Neural progenitor cell (in vitro differentiated cells): ENCODE results near the gene CAMK1G.

Source experiments
- EZH2 ChIP-seq: fragments of 200-600 bp; sonication (generic); IDR thresholded peaks from 2 replicates; pipeline ENCODE4 v1.6.1; 2017; ENCODE audit warnings: antibody characterized with exemption, mild to moderate bottlenecking, moderate library complexity
- TF ChIP-seq, protein P1 (sequence below): fragments of 200-600 bp; sonication (generic); IDR thresholded peaks from 2 replicates; pipeline ENCODE4 v1.5.1; 2017; ENCODE audit warnings: antibody characterized with exemption, mild to moderate bottlenecking

- TF ChIP-seq, protein P1, sequence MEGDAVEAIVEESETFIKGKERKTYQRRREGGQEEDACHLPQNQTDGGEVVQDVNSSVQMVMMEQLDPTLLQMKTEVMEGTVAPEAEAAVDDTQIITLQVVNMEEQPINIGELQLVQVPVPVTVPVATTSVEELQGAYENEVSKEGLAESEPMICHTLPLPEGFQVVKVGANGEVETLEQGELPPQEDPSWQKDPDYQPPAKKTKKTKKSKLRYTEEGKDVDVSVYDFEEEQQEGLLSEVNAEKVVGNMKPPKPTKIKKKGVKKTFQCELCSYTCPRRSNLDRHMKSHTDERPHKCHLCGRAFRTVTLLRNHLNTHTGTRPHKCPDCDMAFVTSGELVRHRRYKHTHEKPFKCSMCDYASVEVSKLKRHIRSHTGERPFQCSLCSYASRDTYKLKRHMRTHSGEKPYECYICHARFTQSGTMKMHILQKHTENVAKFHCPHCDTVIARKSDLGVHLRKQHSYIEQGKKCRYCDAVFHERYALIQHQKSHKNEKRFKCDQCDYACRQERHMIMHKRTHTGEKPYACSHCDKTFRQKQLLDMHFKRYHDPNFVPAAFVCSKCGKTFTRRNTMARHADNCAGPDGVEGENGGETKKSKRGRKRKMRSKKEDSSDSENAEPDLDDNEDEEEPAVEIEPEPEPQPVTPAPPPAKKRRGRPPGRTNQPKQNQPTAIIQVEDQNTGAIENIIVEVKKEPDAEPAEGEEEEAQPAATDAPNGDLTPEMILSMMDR, result no peak
- no peak for TF ChIP-seq EZH2
These were observed 15.8 kb upstream of the CAMK1G start for GRCh38 chr1:209567698-209568175.
